Activated CD8-positive, alpha-beta memory T cell treated with anti-CD3 and anti-CD28 coated beads, Interleukin-2, amount 50 U/mL, for 4 hours (primary cell): Measurements from ENCODE around the gene CCL3.
"Not testable (repeated sequence)": the region's sequence is repeated elsewhere in the genome, so short reads cannot be mapped to it uniquely, and the experiment has no call there.

Source experiments
- DNase-seq: peaks from one replicate; pipeline ENCODE4 v3.0.0-alpha.2; 2020

CCL3 gene

GRCh38 chr17:36089888-36090836, at the start of gene CCL3:
Gene CCL3, minus strand, starts transcription at chr17:36090143. Its CDS starts 85 bp downstream, at chr17:36090058.
- peak; percentile 19 for DNase-seq

- no peak for DNase-seq
Observed at GRCh38 chr17:36136439-36136838, 46.5 kb upstream of the CCL3 start.

- no peak for DNase-seq
Observed at GRCh38 chr17:36136036-36136435, 46.1 kb upstream of the CCL3 start.

DNA sequence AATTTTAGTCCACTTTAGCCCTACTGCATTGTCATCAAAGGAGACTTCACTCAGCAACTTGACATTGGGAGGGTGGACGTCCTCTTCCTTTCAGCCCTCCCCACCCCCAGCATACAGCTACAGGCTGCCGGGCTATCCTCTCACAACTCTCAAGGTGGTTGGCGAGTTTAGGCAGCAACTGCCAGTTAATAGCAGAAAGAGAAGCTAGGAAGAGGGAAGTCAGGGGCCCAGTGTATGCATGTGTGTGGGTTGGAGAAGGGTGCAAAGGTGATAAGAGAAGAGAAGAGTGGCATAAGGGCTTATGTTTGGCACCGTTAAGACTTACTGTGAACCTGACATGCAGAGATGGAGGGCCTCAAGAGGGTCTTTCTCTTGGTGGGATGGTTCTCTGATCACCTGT, 45.5 kb upstream of the CCL3 start:
- DNase-seq: no peak

- no peak for DNase-seq
Observed at GRCh38 chr17:36133602-36134236, 43.8 kb upstream of the CCL3 start.

- DNase-seq: no peak
Observed at GRCh38 chr17:36132421-36132831, 42.5 kb upstream of the CCL3 start.

GRCh38 chr17:36131931-36132330, 42.0 kb upstream of the CCL3 start:
- DNase-seq: no peak

DNA sequence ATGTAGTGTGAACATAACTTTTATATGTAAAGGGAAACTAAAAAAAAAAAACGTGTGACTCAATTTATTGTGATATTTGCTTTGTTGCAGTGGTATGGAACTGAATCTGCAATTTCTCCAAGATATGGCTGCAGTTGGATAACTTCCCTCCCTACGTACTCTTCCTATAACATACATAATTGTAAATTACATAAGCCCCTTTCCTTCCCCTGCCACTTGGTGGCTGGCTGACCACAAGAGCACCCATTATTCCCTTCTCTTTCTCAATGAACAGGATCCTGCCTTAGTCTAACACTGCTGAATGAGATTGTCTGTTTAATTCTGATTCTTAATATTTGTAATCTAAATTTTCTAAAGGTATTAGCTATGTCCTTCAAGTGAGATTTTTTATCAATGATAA, 41.5 kb upstream of the CCL3 start:
- no peak for DNase-seq

GRCh38 chr17:36130346-36130745, 40.4 kb upstream of the CCL3 start:
- no peak for DNase-seq

DNA sequence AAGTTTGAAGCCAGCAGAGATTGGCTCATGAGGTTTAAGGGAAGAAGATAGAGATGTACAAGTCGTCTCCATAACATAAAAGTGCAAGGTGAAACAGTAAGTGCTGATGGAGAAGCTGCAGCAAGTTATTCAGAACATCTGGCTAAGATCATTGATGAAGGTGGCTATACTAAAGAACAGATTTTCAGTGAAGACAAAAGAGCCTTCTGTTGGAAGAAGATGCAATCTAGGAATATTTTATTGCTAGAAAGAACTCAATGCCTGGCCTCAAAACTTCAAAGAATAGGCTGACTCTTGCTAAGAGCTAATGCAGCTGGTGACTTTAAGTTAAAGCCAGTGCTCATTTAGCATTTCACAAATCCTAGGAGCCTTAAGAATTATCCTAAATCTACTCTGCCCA, 39.7 kb upstream of the CCL3 start:
- DNase-seq: no peak

DNA sequence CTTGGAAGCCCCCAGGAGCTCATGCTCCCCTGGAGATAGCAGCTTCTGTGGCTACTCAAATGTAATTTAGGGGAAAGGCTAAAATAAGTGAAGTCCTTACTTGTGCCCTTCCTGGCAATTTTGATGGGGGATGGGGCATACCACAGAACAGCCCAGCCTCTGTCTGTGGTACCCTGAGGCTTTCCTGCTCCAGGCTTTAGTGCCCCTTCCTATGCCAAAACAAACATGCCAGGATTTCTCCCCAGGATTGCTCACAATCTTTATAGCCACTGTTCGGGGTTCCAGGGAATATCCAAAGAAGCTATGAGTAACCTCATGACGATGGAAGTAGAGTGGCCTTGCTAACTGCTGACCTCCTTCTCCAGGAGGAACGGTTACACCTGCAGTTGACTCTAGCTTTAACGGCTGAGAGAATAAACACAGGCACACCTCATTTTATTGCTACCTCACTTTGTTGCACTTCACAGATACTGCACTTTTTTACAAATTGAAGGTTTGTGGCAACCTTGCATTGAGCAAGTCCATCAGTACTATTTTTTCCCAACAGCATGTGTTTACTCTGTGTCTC, 38.6 kb upstream of the CCL3 start:
- DNase-seq: no peak

DNA sequence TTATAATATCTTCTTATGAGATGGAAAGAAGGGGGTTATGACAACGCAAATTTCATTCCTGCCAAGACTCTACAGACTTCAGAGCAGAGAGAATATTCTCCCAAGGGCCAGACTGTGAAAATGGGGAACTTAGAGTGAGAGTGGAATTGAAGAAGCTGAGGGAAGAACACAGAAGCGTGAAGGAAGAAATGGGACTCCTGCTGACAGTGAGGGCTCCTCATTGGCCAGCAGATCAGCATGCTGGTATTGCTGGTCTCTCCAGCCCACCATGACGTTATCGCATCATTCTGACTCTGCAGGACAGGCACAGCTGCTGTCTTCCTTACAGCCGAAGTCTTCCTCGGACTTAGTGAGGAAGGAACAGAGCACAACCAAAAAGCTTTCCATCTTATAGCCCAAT, 38.0 kb upstream of the CCL3 start:
- no peak for DNase-seq

GRCh38 chr17:36127199-36127893, 37.4 kb upstream of the CCL3 start:
- no peak for DNase-seq

GRCh38 chr17:36124879-36125824, 35.2 kb upstream of the CCL3 start:
- no peak for DNase-seq

- DNase-seq: no peak
Observed at GRCh38 chr17:36123431-36123830, 33.5 kb upstream of the CCL3 start.

DNA sequence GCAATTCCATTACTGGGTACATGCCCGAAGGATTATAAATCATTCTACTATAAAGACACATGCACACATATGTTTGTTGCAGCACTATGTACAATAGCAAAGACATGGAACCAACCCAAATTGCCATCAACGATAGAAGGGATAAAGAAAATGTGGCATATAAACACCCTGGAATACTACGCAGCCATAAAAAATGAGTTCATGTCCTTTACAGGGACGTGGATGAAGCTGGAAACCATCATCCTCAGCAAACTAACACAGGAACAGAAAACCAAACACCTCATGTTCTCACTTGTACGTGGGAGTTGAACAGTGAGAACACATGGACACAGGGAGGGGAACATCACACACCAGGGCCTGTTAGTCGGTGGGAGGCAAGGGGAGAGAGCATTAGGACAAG, 31.2 kb upstream of the CCL3 start:
- not testable (repeated sequence) for DNase-seq

DNA sequence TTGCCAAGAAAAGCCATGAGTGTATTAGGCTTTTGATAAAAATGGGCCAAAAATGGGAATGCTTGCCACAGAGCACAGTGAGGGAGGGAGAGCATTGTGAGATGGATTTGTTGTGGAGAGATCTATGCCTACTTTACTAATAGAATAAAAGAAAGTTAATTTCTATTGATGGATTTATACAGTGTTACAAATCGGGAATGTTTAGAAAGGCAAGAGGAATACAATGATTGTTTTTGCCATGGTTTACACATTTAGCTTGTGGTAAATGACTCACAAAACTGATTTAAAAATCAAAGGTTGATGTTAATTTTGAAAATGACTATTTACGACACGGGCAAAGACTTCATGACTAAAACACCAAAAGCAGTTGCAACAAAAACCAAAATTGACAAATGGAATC, 30.3 kb upstream of the CCL3 start:
- DNase-seq: no peak

- no peak for DNase-seq
Observed at GRCh38 chr17:36118477-36119353, 28.8 kb upstream of the CCL3 start.

- no peak for DNase-seq
Observed at GRCh38 chr17:36117505-36118382, 27.8 kb upstream of the CCL3 start.

- DNase-seq: not testable (repeated sequence)
Observed at GRCh38 chr17:36115649-36115977, 25.7 kb upstream of the CCL3 start.
